Bronchial epithelial cell (primary cell): ENCODE measurements around the gene MDM1. TPM values are rescaled to one million over a fixed set of nuclear protein-coding genes. Genes with fewer than 3 reads are reported as not detected.

ENCODE experiments used
- DNase-seq: peaks from one replicate; pipeline ENCODE4 v3.0.0-alpha.2; 2010; ENCODE audit warnings: low read depth
- FAIRE-seq: peaks from 2 replicates; lab custom pipeline; 2011; peaks lifted over from hg19 to GRCh38; lab: Jason Lieb, UNC
- H3K27me3 ChIP-seq: 2 replicates; pipeline ENCODE4 v1.5.1; 2011; ENCODE audit warnings: low read length; ENCODE audit not compliant: control insufficient read depth, insufficient read depth
- H3K36me3 ChIP-seq: 2 replicates; pipeline ENCODE4 v1.5.1; 2011; ENCODE audit warnings: low read length; ENCODE audit not compliant: control insufficient read depth, insufficient read depth
- H3K4me3 ChIP-seq: 2 replicates; pipeline ENCODE4 v1.5.1; 2011; ENCODE audit warnings: mild to moderate bottlenecking, low read depth, low read length, control low read depth
- CTCF ChIP-seq: IDR thresholded peaks from 2 replicates; pipeline ENCODE4 v1.5.1; 2011; ENCODE audit warnings: mild to moderate bottlenecking, moderate library complexity, low read length, control low read depth, inconsistent platforms; ENCODE audit not compliant: insufficient read depth, severe bottlenecking
- total RNA-seq: library from RNA; depleted of rRNA; stranded (reverse); fragments of >200 nt; gene quantifications from 2 replicates; pipeline ENCODE4 v1.2.1, GENCODE V29; 2014

Gene MDM1
- total RNA-seq, 1 donor from 2014 or later = 5.8 TPM

- peak; percentile 12 for TF ChIP-seq CTCF
- no peaks in the 10 kb centered on the region for H3K36me3 ChIP-seq
- no peak overlapping the region for H3K4me3 ChIP-seq
- H3K27me3 ChIP-seq = no peaks in the 10 kb centered on the region
- DNase-seq (no peak), FAIRE-seq (no peak)
Observed at GRCh38 chr12:68334132-68334531, 2.0 kb upstream of the MDM1 start.

- DNase-seq (no peak), FAIRE-seq (no peak)
- no peaks in the 10 kb centered on the region for H3K36me3 ChIP-seq
- no peaks in the 10 kb centered on the region for H3K27me3 ChIP-seq
- H3K4me3 ChIP-seq = peak overlapping the region; percentile 69
- no peak for TF ChIP-seq CTCF
Observed at GRCh38 chr12:68332728-68333630, 817 bp upstream of the MDM1 start.

GRCh38 chr12:68331500-68331868 is 678 bp downstream of the MDM1 start:
- no peak for TF ChIP-seq CTCF
- H3K36me3 ChIP-seq = no peaks in the 10 kb centered on the region
- no peak for DNase-seq

GRCh38 chr12:68327896-68328295 is 4.3 kb downstream of the MDM1 start:
- no peak for FAIRE-seq
- no peaks in the 10 kb centered on the region for H3K27me3 ChIP-seq
- no peaks in the 10 kb centered on the region for H3K36me3 ChIP-seq
- H3K4me3 ChIP-seq = no peak overlapping the region
- DNase-seq = no peak
- no peak for TF ChIP-seq CTCF

More at GRCh38 chr12:68331500-68331868, 678 bp downstream of the MDM1 start:
- no peaks in the 10 kb centered on the region for H3K27me3 ChIP-seq
- FAIRE-seq = no peak
- peak overlapping the region; percentile 69 for H3K4me3 ChIP-seq

- no peak for FAIRE-seq
- no peak for TF ChIP-seq CTCF
Observed at GRCh38 chr12:68326716-68327115, 5.4 kb downstream of the MDM1 start.

More at GRCh38 chr12:68326716-68327115, 5.4 kb downstream of the MDM1 start:
- Histone ChIP-seq H3K36me3 (no peaks in the 10 kb centered on the region), H3K27me3 (no peaks in the 10 kb centered on the region), H3K4me3 (no peak overlapping the region)
- no peak for DNase-seq
